Panc1 (cell line): ENCODE data around the gene PSMA6. TPM values are rescaled to one million over a fixed set of nuclear protein-coding genes. Genes with fewer than 3 reads are reported as not detected.

Experiments
- ATAC-seq: fragments of 200-7000 bp; cut with Tn5 transposase; 2 replicates; pipeline ENCODE4 v1.9.1; 2020; ENCODE audit warnings: mild to moderate bottlenecking, moderate library complexity
- BruUV-seq: library from RNA; stranded (reverse); fragments of 400-500 nt; replicated peaks from 2 replicates; lab custom pipeline; 2021; lab: Mats Ljungman, UMichigan
- CTCF ChIA-PET: fragments of 300-600 bp; sonication (Branson Sonifier 250); formaldehyde crosslinking; loops from one replicate; lab custom pipeline; 2022; ENCODE audit warnings: antibody characterized with exemption; lab: Charles Lee
- POLR2A ChIA-PET: fragments of 300-600 bp; sonication (Branson Sonifier 250); formaldehyde crosslinking; loops from one replicate; lab custom pipeline; 2022; ENCODE audit warnings: antibody characterized with exemption; lab: Charles Lee
- DNase-seq: peaks from one replicate; pipeline ENCODE4 v3.0.0-alpha.2; 2010; ENCODE audit warnings: low read depth, low spot score
- H3K27ac ChIP-seq: 2 replicates; pipeline ENCODE4 v1.5.1; 2011; ENCODE audit warnings: mild to moderate bottlenecking, low read length, inconsistent platforms
- H3K27me3 ChIP-seq: fragments of 200-500 bp; sonication (Bioruptor generic); 2 replicates; pipeline ENCODE4 v1.6.0; 2014; ENCODE audit warnings: low read length, inconsistent platforms; ENCODE audit not compliant: control insufficient read depth, insufficient read depth
- H3K36me3 ChIP-seq: fragments of 200-500 bp; sonication (Bioruptor generic); 2 replicates; pipeline ENCODE4 v1.5.1; 2014; ENCODE audit warnings: inconsistent platforms, mild to moderate bottlenecking, low read length, moderate library complexity; ENCODE audit not compliant: control insufficient read depth, insufficient read depth
- H3K4me1 ChIP-seq: 2 replicates; pipeline ENCODE4 v1.5.1; 2011; ENCODE audit warnings: inconsistent platforms, mild to moderate bottlenecking, low read length, moderate library complexity; ENCODE audit not compliant: control insufficient read depth, insufficient read depth
- H3K4me3 ChIP-seq, 2 experiments: 2 replicates each; pipeline ENCODE4 v1.5.1; 2011 to 2012; ENCODE audit warnings: low read depth in 2 of 2, low read length in 2 of 2, mild to moderate bottlenecking in 2 of 2, inconsistent platforms in 1 of 2, moderate library complexity in 1 of 2
- H3K9me3 ChIP-seq: fragments of 200-500 bp; sonication (Bioruptor generic); 2 replicates; pipeline ENCODE4 v1.5.1; 2014; ENCODE audit warnings: low read depth, mild to moderate bottlenecking, inconsistent platforms, low read length, moderate library complexity; ENCODE audit not compliant: control insufficient read depth, insufficient read depth
- POLR2AphosphoS5 ChIP-seq: IDR thresholded peaks from 2 replicates; pipeline ENCODE4 v1.6.1; 2012; ENCODE audit warnings: mild to moderate bottlenecking, low read depth, low read length, moderate library complexity
- SIN3A ChIP-seq: IDR thresholded peaks from 2 replicates; pipeline ENCODE4 v1.6.1; 2012; ENCODE audit warnings: low read depth, mild to moderate bottlenecking, low read length, moderate library complexity, borderline replicate concordance; ENCODE audit not compliant: insufficient read depth
- TCF7L2 ChIP-seq: IDR thresholded peaks from 2 replicates; pipeline ENCODE4 v1.6.1; 2011; ENCODE audit warnings: mild to moderate bottlenecking, low read depth, low read length, inconsistent platforms
- in situ Hi-C: cut with HindIII; loops from 2 replicates; pipeline ENCODE4 v1.10.0; 2016; ENCODE audit warnings: low sequenced_read_pairs, low pct_unique_long_range_greater_than_20kb
- intact Hi-C: fragments of 100-400 bp; cut with micrococcal nuclease; formaldehyde crosslinking; loops from one replicate; pipeline ENCODE4 v1.10.0; 2022; ENCODE audit not compliant: unreplicated experiment
- total RNA-seq: library from RNA; stranded (reverse); gene quantifications from one replicate; pipeline ENCODE4 v1.2.1, GENCODE V29; 2021; ENCODE audit not compliant: unreplicated experiment
- TF ChIP-seq, protein P1 (sequence below): fragments of 450-650 bp; IDR thresholded peaks from 2 replicates; pipeline ENCODE4 v1.5.1; 2017; ENCODE audit warnings: mild to moderate bottlenecking
- TF ChIP-seq, protein P2 (sequence below), 2 experiments: IDR thresholded peaks; 2 replicates each; pipeline ENCODE4 v1.6.1; 2011 to 2012; ENCODE audit warnings: low read depth in 2 of 2, control low read depth in 1 of 2, low read length in 1 of 2, mild to moderate bottlenecking in 1 of 2, moderate library complexity in 1 of 2; ENCODE audit not compliant: insufficient read depth in 1 of 2

Gene PSMA6
- total RNA-seq, 1 experiment from 2014 or later: 197 TPM

DNA sequence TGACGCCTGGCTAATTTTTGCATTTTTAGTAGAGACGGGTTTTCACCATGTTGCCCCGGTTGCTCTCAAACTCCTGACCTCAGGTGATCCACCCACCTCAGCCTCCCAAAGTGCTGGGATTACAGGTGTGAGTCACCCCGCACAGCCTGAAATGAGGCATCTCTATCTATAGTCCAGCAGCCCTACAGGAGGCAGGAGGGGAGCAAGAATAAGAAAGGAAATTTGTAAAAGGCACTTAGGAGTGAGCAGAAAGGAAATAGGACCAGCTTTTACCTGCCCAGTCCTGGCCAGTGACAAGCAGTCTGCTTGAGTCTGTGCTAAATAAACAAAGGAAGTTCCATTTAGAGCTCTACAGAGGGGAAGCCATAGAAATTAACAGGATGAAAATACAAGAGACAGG, 15.0 kb upstream of the PSMA6 start:
- no peaks in the 10 kb centered on the region for H3K27me3 ChIP-seq
- H3K4me3 ChIP-seq: no peak overlapping the region
- intact Hi-C loops (no loop called here), in situ Hi-C loops (no loop called here)
- TF ChIP-seq, protein P1, sequence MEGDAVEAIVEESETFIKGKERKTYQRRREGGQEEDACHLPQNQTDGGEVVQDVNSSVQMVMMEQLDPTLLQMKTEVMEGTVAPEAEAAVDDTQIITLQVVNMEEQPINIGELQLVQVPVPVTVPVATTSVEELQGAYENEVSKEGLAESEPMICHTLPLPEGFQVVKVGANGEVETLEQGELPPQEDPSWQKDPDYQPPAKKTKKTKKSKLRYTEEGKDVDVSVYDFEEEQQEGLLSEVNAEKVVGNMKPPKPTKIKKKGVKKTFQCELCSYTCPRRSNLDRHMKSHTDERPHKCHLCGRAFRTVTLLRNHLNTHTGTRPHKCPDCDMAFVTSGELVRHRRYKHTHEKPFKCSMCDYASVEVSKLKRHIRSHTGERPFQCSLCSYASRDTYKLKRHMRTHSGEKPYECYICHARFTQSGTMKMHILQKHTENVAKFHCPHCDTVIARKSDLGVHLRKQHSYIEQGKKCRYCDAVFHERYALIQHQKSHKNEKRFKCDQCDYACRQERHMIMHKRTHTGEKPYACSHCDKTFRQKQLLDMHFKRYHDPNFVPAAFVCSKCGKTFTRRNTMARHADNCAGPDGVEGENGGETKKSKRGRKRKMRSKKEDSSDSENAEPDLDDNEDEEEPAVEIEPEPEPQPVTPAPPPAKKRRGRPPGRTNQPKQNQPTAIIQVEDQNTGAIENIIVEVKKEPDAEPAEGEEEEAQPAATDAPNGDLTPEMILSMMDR: no peak
- TF ChIP-seq TCF7L2 (no peak), POLR2AphosphoS5 (no peak), SIN3A (no peak)
- TF ChIP-seq, protein P2, sequence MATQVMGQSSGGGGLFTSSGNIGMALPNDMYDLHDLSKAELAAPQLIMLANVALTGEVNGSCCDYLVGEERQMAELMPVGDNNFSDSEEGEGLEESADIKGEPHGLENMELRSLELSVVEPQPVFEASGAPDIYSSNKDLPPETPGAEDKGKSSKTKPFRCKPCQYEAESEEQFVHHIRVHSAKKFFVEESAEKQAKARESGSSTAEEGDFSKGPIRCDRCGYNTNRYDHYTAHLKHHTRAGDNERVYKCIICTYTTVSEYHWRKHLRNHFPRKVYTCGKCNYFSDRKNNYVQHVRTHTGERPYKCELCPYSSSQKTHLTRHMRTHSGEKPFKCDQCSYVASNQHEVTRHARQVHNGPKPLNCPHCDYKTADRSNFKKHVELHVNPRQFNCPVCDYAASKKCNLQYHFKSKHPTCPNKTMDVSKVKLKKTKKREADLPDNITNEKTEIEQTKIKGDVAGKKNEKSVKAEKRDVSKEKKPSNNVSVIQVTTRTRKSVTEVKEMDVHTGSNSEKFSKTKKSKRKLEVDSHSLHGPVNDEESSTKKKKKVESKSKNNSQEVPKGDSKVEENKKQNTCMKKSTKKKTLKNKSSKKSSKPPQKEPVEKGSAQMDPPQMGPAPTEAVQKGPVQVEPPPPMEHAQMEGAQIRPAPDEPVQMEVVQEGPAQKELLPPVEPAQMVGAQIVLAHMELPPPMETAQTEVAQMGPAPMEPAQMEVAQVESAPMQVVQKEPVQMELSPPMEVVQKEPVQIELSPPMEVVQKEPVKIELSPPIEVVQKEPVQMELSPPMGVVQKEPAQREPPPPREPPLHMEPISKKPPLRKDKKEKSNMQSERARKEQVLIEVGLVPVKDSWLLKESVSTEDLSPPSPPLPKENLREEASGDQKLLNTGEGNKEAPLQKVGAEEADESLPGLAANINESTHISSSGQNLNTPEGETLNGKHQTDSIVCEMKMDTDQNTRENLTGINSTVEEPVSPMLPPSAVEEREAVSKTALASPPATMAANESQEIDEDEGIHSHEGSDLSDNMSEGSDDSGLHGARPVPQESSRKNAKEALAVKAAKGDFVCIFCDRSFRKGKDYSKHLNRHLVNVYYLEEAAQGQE (IDR thresholded peaks at IDR 0.05; ENCODE audit: insufficient read depth in 1 of 2, low read depth in 2 of 2, low read length in 1 of 2): no peak
- H3K27ac ChIP-seq: no peak overlapping the region
- DNase-seq (no peak), ATAC-seq (no peak)
- no peaks in the 10 kb centered on the region for H3K4me1 ChIP-seq
- H3K9me3 ChIP-seq: no peaks in the 10 kb centered on the region
- ChIA-PET POLR2A (no interaction called here), CTCF (no interaction called here)
- no TSS peak for BruUV-seq
- peaks cover 6% of the 10 kb centered on the region for H3K36me3 ChIP-seq

DNA sequence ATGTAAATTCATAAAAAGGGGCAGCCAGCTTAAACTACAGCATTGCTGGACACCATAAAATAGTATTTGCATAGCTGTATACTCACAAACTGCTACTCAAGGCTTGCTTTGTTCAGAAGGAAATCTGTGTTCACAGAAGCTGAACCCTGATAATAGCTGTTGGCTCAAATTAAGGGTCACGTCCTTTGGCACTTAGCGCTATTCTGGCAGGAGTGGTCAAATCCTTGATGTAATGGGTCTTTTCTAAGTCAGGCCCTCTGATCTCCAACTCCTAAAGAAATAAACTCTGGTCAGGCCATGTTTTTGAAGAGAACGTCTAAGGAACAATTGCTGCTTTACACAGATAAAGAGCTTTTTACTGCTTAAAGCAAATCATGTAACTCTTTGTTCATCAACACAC, 12.8 kb upstream of the PSMA6 start:
- peaks cover 6% of the 10 kb centered on the region for H3K36me3 ChIP-seq
- no peak for ATAC-seq
- intact Hi-C loops (no loop called here), in situ Hi-C loops (no loop called here)
- no peak for TF ChIP-seq POLR2AphosphoS5
- TF ChIP-seq, protein P1: no peak
- ChIA-PET CTCF (no interaction called here), POLR2A (no interaction called here)
- BruUV-seq: no TSS peak
- H3K4me1 ChIP-seq: no peaks in the 10 kb centered on the region
- no peak for DNase-seq
- no peak overlapping the region for H3K4me3 ChIP-seq
- no peaks in the 10 kb centered on the region for H3K9me3 ChIP-seq
- no peaks in the 10 kb centered on the region for H3K27me3 ChIP-seq
- H3K27ac ChIP-seq: no peak overlapping the region
